OCI-LY3 (cell line): ENCODE results near the gene NTPCR.
"Not testable (repeated sequence)": the region's sequence is repeated elsewhere in the genome, so short reads cannot be mapped to it uniquely, and the experiment has no call there.

Source experiments
- H2AFZ ChIP-seq: fragments of 200-600, 300-600 bp; shearing (Covaris generic); 2 replicates; pipeline ENCODE4 v1.6.0; 2014; ENCODE audit warnings: antibody characterized with exemption, low read depth, low read length
- H3K27ac ChIP-seq: fragments of 200-600, 300-600 bp; sonication (generic); 2 replicates; pipeline ENCODE4 v1.5.1; 2014; ENCODE audit warnings: mild to moderate bottlenecking, low read length, moderate library complexity, mixed read lengths
- H3K27me3 ChIP-seq: fragments of 200-600, 300-600 bp; sonication (generic); 2 replicates; pipeline ENCODE4 v1.6.1; 2014; ENCODE audit warnings: low read depth, low read length, mixed read lengths
- H3K36me3 ChIP-seq: fragments of 200-600, 300-600 bp; sonication (generic); replicated peaks from 2 replicates; pipeline ENCODE3; 2014; ENCODE audit warnings: low read depth, low read length, mixed read lengths
- H3K4me1 ChIP-seq: fragments of 300-600, 200-600 bp; sonication (generic); 2 replicates; pipeline ENCODE4 v1.6.1; 2014; ENCODE audit warnings: low read length, mixed read lengths
- H3K4me2 ChIP-seq: fragments of 200-600, 300-600 bp; sonication (generic); 2 replicates; pipeline ENCODE4 v1.6.1; 2014; ENCODE audit warnings: low read length, mixed read lengths
- H3K4me3 ChIP-seq: fragments of 300-600, 200-600 bp; sonication (generic); 2 replicates; pipeline ENCODE4 v1.5.1; 2014; ENCODE audit warnings: antibody characterized with exemption, mild to moderate bottlenecking, low read length, moderate library complexity
- H3K79me2 ChIP-seq: fragments of 300-600, 200-600 bp; shearing (Covaris generic); 2 replicates; pipeline ENCODE4 v1.6.1; 2014; ENCODE audit warnings: mild to moderate bottlenecking, low read length, mixed read lengths
- H3K9ac ChIP-seq: fragments of 300-600, 200-600 bp; shearing (Covaris generic); 2 replicates; pipeline ENCODE4 v1.6.0; 2014; ENCODE audit warnings: mild to moderate bottlenecking, low read length, moderate library complexity
- H3K9me3 ChIP-seq: fragments of 200-600, 300-600 bp; shearing (Covaris generic); 2 replicates; pipeline ENCODE4 v1.6.1; 2014; ENCODE audit warnings: low read length, mixed read lengths; ENCODE audit not compliant: insufficient read depth
- H4K20me1 ChIP-seq: fragments of 200-600, 300-600 bp; sonication (generic); 2 replicates; pipeline ENCODE4 v1.6.1; 2016; ENCODE audit warnings: low read length, mixed read lengths; ENCODE audit not compliant: insufficient read depth
- CTCF ChIP-seq: fragments of 200-600, 300-600 bp; sonication (generic); IDR thresholded peaks from 2 replicates; pipeline ENCODE4 v1.5.1; 2014; ENCODE audit warnings: antibody characterized with exemption, low read length, low read depth
- EZH2phosphoT487 ChIP-seq: fragments of 200-600 bp; shearing (Covaris generic); IDR thresholded peaks from 2 replicates; pipeline ENCODE4 v1.6.1; 2018; ENCODE audit warnings: antibody characterized with exemption, mixed run types, low read depth

NTPCR gene

GRCh38 chr1:232912845-232913580 is 37.4 kb upstream of the NTPCR start:
- Histone ChIP-seq H3K27ac (no peak overlapping the region), H3K4me1 (peaks cover 10% of the 10 kb centered on the region; the same call in 1 of the 2 replicates), H3K4me3 (no peak overlapping the region), H2AFZ (no peak overlapping the region), H3K4me2 (no peak overlapping the region), H3K36me3 (no peaks in the 10 kb centered on the region), H3K9ac (no peak overlapping the region), H3K27me3 (0 out of 2 replicates have a peak, but pooled peaks cover 4% of the 10 kb centered on the region), H3K79me2 (no peaks in the 10 kb centered on the region), H4K20me1 (no peaks in the 10 kb centered on the region), H3K9me3 (no peaks in the 10 kb centered on the region)
- TF ChIP-seq CTCF: no peak
- TF ChIP-seq EZH2phosphoT487: no peak

- not testable (repeated sequence) for H3K36me3 ChIP-seq, H3K27me3 ChIP-seq, H3K9ac ChIP-seq, H3K9me3 ChIP-seq, H2AFZ ChIP-seq, H4K20me1 ChIP-seq, H3K4me1 ChIP-seq, H3K79me2 ChIP-seq, H3K4me2 ChIP-seq, H3K4me3 ChIP-seq, H3K27ac ChIP-seq
Measured at GRCh38 chr1:232914271-232914670, 36.1 kb upstream of the NTPCR start.

GRCh38 chr1:232915212-232915611 is 35.2 kb upstream of the NTPCR start:
- TF ChIP-seq CTCF (no peak), EZH2phosphoT487 (no peak)
- 0 out of 2 replicates have a peak, but pooled peaks cover 4% of the 10 kb centered on the region for H3K27me3 ChIP-seq
- peaks cover 10% of the 10 kb centered on the region; the same call in 1 of the 2 replicates for H3K4me1 ChIP-seq
- H3K9me3 ChIP-seq: no peaks in the 10 kb centered on the region
- no peak overlapping the region for H2AFZ ChIP-seq
- no peak overlapping the region for H3K4me3 ChIP-seq
- no peaks in the 10 kb centered on the region for H3K79me2 ChIP-seq
- H3K36me3 ChIP-seq: no peaks in the 10 kb centered on the region
- no peaks in the 10 kb centered on the region for H4K20me1 ChIP-seq
- no peak overlapping the region for H3K4me2 ChIP-seq
- no peak overlapping the region for H3K9ac ChIP-seq
- H3K27ac ChIP-seq: no peak overlapping the region

- no peaks in the 10 kb centered on the region for H3K36me3 ChIP-seq
- no peaks in the 10 kb centered on the region for H3K9me3 ChIP-seq
- TF ChIP-seq EZH2phosphoT487 (no peak), CTCF (no peak)
- no peak overlapping the region for H3K9ac ChIP-seq
- 0 out of 2 replicates have a peak, but pooled peaks cover under 1% of the 10 kb centered on the region for H3K27me3 ChIP-seq
- no peak overlapping the region for H3K27ac ChIP-seq
- H2AFZ ChIP-seq: no peak overlapping the region
- H3K4me3 ChIP-seq: no peak overlapping the region
- no peak overlapping the region for H3K4me2 ChIP-seq
- no peaks in the 10 kb centered on the region for H4K20me1 ChIP-seq
- no peaks in the 10 kb centered on the region for H3K79me2 ChIP-seq
- peaks cover 10% of the 10 kb centered on the region; the same call in 1 of the 2 replicates for H3K4me1 ChIP-seq
Measured at GRCh38 chr1:232917053-232917452, 33.4 kb upstream of the NTPCR start.
